Gastrocnemius medialis (tissue), 4 donors: Measurements from ENCODE around the gene SHB.

Experiments
- CTCF ChIP-seq, 5 experiments: fragments of 450-650 bp in 3 of 5; fragments of 200-600 bp in 2 of 5; sonication (generic) in 2 of 5; IDR thresholded peaks in 4 of 5; conservative IDR thresholded peaks in 1 of 5; 1 replicate in 4 of 5; 2 replicates in 1 of 5; pipeline ENCODE4 v1.5.1; 2016 to 2019; ENCODE audit warnings: antibody characterized with exemption in 5 of 5, mild to moderate bottlenecking in 3 of 5, moderate library complexity in 3 of 5
- POLR2A ChIP-seq, 2 donors: fragments of 450-650 bp; IDR thresholded peaks; one replicate each; pipeline ENCODE4 v1.6.1; 2017; ENCODE audit warnings: antibody characterized with exemption in 2 of 2, mild to moderate bottlenecking in 2 of 2, moderate library complexity in 2 of 2

DNA sequence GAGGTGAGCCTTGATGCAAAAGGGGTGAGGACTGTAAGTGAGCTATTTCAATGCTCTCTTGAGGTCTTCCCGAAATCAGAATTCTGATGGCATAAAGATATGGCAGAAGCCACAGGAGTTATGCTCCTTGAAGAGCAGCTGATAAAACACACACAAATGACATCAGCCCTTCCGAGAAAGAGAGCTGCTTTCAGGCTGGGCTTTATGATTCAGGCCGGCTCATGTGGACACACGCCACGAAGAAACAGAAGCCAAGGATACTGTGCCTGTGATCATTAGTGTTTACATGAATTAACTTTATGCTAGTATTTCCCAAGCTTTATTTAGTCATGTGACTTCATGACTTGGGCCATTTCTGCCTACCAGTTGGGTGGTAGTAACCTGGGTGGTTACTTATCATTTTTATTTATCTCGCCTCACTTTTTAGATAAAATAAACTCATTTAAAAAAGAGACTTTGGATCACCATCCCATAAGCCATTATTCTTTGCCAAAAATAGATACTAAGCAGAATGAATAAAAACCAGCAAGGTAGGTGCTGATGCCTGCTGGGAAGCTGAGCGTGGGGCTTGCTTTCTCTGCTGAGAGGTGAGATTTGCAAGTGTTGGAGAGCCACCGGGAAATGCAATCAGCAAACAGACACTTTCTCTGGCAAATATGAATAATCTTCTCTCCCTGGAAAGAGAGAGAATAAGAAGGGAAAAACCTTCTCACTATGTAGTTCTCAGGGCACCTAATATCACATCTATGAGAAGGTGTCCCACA lies 92.1 kb downstream of the SHB start:
- TF ChIP-seq CTCF (IDR thresholded peaks at IDR 0.05 in 4 of 5, conservative IDR thresholded peaks at IDR 0.05 in 1 of 5) = no peak
- TF ChIP-seq POLR2A (IDR thresholded peaks at IDR 0.05) = no peak
